GM12878 (cell line): ENCODE data around the gene MRPL21.

Experiments used
- BACH1 ChIP-seq: fragments of 450-650 bp; IDR thresholded peaks from 2 replicates; pipeline ENCODE4 v1.6.1; 2017; ENCODE audit warnings: mild to moderate bottlenecking, borderline replicate concordance
- BCL3 ChIP-seq: IDR thresholded peaks from 2 replicates; pipeline ENCODE4 v1.6.1; 2011; ENCODE audit warnings: borderline replicate concordance, low read depth, mild to moderate bottlenecking, moderate library complexity, low read length; ENCODE audit not compliant: insufficient read depth, poor library complexity, severe bottlenecking
- CHD2 ChIP-seq: IDR thresholded peaks from 2 replicates; pipeline ENCODE4 v1.6.1; 2011; ENCODE audit warnings: low read depth, low read length, improper control_type of control experiment, borderline replicate concordance
- MTA3 ChIP-seq: IDR thresholded peaks from 2 replicates; pipeline ENCODE4 v1.6.1; 2012; ENCODE audit warnings: low read length, inconsistent platforms, borderline replicate concordance
- MYC ChIP-seq: IDR thresholded peaks from 2 replicates; pipeline ENCODE4 v1.6.1; 2011; ENCODE audit warnings: mild to moderate bottlenecking, low read length, moderate library complexity, inconsistent platforms; ENCODE audit not compliant: insufficient read depth, insufficient replicate concordance, insufficient read length, severe bottlenecking
- PML ChIP-seq: IDR thresholded peaks from 2 replicates; pipeline ENCODE4 v1.6.1; 2012; ENCODE audit warnings: low read length, inconsistent platforms
- POLR2A ChIP-seq: IDR thresholded peaks from 2 replicates; pipeline ENCODE4 v1.6.1; 2011; ENCODE audit warnings: low read depth, mild to moderate bottlenecking, low read length
- RELB ChIP-seq: fragments of 450-650 bp; IDR thresholded peaks from 2 replicates; pipeline ENCODE4 v1.6.1; 2017; ENCODE audit warnings: low read depth, mild to moderate bottlenecking, moderate library complexity
- TF ChIP-seq, protein P1 (sequence below), 3 experiments: IDR thresholded peaks in 2 of 3; conservative IDR thresholded peaks in 1 of 3; 2 replicates each; pipeline ENCODE4 v1.5.1; 2011; ENCODE audit warnings: low read depth in 3 of 3, low read length in 3 of 3, mild to moderate bottlenecking in 3 of 3, control low read depth in 2 of 3, moderate library complexity in 2 of 3, inconsistent platforms in 1 of 3, mixed read lengths in 1 of 3; ENCODE audit not compliant: control insufficient read depth in 2 of 3, insufficient read depth in 1 of 3; ENCODE audit errors: extremely low read depth in 1 of 3
- TF ChIP-seq, protein P2 (sequence below): fragments of 450-650 bp; IDR thresholded peaks from 2 replicates; pipeline ENCODE4 v1.6.1; 2016; ENCODE audit warnings: mild to moderate bottlenecking, moderate library complexity, borderline replicate concordance

GRCh38 chr11:68855205-68855981 is 48.2 kb downstream of the MRPL21 start:
- TF ChIP-seq, protein P1, sequence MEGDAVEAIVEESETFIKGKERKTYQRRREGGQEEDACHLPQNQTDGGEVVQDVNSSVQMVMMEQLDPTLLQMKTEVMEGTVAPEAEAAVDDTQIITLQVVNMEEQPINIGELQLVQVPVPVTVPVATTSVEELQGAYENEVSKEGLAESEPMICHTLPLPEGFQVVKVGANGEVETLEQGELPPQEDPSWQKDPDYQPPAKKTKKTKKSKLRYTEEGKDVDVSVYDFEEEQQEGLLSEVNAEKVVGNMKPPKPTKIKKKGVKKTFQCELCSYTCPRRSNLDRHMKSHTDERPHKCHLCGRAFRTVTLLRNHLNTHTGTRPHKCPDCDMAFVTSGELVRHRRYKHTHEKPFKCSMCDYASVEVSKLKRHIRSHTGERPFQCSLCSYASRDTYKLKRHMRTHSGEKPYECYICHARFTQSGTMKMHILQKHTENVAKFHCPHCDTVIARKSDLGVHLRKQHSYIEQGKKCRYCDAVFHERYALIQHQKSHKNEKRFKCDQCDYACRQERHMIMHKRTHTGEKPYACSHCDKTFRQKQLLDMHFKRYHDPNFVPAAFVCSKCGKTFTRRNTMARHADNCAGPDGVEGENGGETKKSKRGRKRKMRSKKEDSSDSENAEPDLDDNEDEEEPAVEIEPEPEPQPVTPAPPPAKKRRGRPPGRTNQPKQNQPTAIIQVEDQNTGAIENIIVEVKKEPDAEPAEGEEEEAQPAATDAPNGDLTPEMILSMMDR (IDR thresholded peaks at IDR 0.05 in 2 of 3, conservative IDR thresholded peaks at IDR 0.05 in 1 of 3; ENCODE audit: control insufficient read depth in 2 of 3, extremely low read depth in 1 of 3, insufficient read depth in 1 of 3, low read depth in 3 of 3, low read length in 3 of 3) = no peak
- TF ChIP-seq MYC = no peak
- TF ChIP-seq MTA3 = no peak
- no peak for TF ChIP-seq POLR2A
- TF ChIP-seq, protein P2, sequence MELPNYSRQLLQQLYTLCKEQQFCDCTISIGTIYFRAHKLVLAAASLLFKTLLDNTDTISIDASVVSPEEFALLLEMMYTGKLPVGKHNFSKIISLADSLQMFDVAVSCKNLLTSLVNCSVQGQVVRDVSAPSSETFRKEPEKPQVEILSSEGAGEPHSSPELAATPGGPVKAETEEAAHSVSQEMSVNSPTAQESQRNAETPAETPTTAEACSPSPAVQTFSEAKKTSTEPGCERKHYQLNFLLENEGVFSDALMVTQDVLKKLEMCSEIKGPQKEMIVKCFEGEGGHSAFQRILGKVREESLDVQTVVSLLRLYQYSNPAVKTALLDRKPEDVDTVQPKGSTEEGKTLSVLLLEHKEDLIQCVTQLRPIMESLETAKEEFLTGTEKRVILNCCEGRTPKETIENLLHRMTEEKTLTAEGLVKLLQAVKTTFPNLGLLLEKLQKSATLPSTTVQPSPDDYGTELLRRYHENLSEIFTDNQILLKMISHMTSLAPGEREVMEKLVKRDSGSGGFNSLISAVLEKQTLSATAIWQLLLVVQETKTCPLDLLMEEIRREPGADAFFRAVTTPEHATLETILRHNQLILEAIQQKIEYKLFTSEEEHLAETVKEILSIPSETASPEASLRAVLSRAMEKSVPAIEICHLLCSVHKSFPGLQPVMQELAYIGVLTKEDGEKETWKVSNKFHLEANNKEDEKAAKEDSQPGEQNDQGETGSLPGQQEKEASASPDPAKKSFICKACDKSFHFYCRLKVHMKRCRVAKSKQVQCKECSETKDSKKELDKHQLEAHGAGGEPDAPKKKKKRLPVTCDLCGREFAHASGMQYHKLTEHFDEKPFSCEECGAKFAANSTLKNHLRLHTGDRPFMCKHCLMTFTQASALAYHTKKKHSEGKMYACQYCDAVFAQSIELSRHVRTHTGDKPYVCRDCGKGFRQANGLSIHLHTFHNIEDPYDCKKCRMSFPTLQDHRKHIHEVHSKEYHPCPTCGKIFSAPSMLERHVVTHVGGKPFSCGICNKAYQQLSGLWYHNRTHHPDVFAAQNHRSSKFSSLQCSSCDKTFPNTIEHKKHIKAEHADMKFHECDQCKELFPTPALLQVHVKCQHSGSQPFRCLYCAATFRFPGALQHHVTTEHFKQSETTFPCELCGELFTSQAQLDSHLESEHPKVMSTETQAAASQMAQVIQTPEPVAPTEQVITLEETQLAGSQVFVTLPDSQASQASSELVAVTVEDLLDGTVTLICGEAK = no peak
- no peak for TF ChIP-seq RELB
- no peak for TF ChIP-seq CHD2
- no peak for TF ChIP-seq PML
- TF ChIP-seq BCL3 = no peak
- no peak for TF ChIP-seq BACH1
